Parathyroid adenoma (tissue), 2 donors: ENCODE measurements around the gene BCAR1.
"Not testable (repeated sequence)": the region's sequence is repeated elsewhere in the genome, so short reads cannot be mapped to it uniquely, and the experiment has no call there.

Source experiments
- H2AFZ ChIP-seq: fragments of 300-600 bp; sonication (generic); one replicate; pipeline ENCODE4 v1.7.0; 2017; ENCODE audit warnings: antibody characterized with exemption, mild to moderate bottlenecking
- H3K27ac ChIP-seq: fragments of 300-600 bp; sonication (generic); one replicate; pipeline ENCODE4 v1.7.0; 2017
- H3K27me3 ChIP-seq: fragments of 300-600 bp; sonication (generic); one replicate; pipeline ENCODE4 v1.7.0; 2017; ENCODE audit warnings: low read length; ENCODE audit not compliant: control insufficient read depth, insufficient read depth
- H3K36me3 ChIP-seq: fragments of 300-600 bp; sonication (generic); one replicate; pipeline ENCODE4 v1.7.0; 2017; ENCODE audit warnings: low read length; ENCODE audit not compliant: control insufficient read depth, insufficient read depth
- H3K4me1 ChIP-seq: fragments of 300-600 bp; sonication (generic); one replicate; pipeline ENCODE4 v1.7.0; 2017; ENCODE audit warnings: control low read depth
- H3K4me2 ChIP-seq: fragments of 300-600 bp; sonication (generic); one replicate; pipeline ENCODE4 v1.7.0; 2017; ENCODE audit warnings: low read length
- H3K4me3 ChIP-seq: fragments of 300-600 bp; sonication (generic); one replicate; pipeline ENCODE4 v1.7.0; 2017; ENCODE audit warnings: low read depth, low read length
- H3K79me2 ChIP-seq: fragments of 300-600 bp; sonication (generic); one replicate; pipeline ENCODE4 v1.7.0; 2017; ENCODE audit warnings: control low read depth
- H3K9ac ChIP-seq: fragments of 300-600 bp; sonication (generic); one replicate; pipeline ENCODE4 v1.7.0; 2017; ENCODE audit warnings: mild to moderate bottlenecking
- H3K9me3 ChIP-seq: fragments of 300-600 bp; sonication (generic); one replicate; pipeline ENCODE4 v1.7.0; 2017; ENCODE audit warnings: low read length; ENCODE audit not compliant: control insufficient read depth
- CTCF ChIP-seq: fragments of 300-600 bp; sonication (generic); IDR thresholded peaks from one replicate; pipeline ENCODE4 v1.7.0; 2017; ENCODE audit warnings: antibody characterized with exemption, mild to moderate bottlenecking
- donor health status: primary hyperparathyroidism.

Gene BCAR1

GRCh38 chr16:75288181-75288580, 36.8 kb upstream of the BCAR1 start:
- Histone ChIP-seq H3K4me1 (no peaks in the 10 kb centered on the region), H3K36me3 (no peaks in the 10 kb centered on the region), H3K27ac (no peak overlapping the region), H2AFZ (no peak overlapping the region), H3K4me2 (no peak overlapping the region), H3K9me3 (no peaks in the 10 kb centered on the region), H3K27me3 (no peaks in the 10 kb centered on the region), H3K9ac (no peak overlapping the region), H3K4me3 (no peak overlapping the region), H3K79me2 (no peaks in the 10 kb centered on the region)
- TF ChIP-seq CTCF: no peak

GRCh38 chr16:75287708-75288107, 36.3 kb upstream of the BCAR1 start:
- Histone ChIP-seq H3K36me3 (no peaks in the 10 kb centered on the region), H3K27me3 (no peaks in the 10 kb centered on the region), H2AFZ (no peak overlapping the region), H3K79me2 (no peaks in the 10 kb centered on the region), H3K27ac (no peak overlapping the region), H3K4me2 (no peak overlapping the region), H3K9ac (no peak overlapping the region), H3K4me3 (no peak overlapping the region), H3K4me1 (no peaks in the 10 kb centered on the region), H3K9me3 (no peaks in the 10 kb centered on the region)
- TF ChIP-seq CTCF: no peak

GRCh38 chr16:75286389-75286788, 35.0 kb upstream of the BCAR1 start:
- no peaks in the 10 kb centered on the region for H3K27me3 ChIP-seq
- H3K4me2 ChIP-seq: no peak overlapping the region
- no peak for TF ChIP-seq CTCF

GRCh38 chr16:75282466-75283281, 31.2 kb upstream of the BCAR1 start:
- Histone ChIP-seq H3K9ac (no peak overlapping the region), H3K4me3 (no peak overlapping the region), H3K27ac (no peak overlapping the region), H3K36me3 (no peaks in the 10 kb centered on the region), H3K9me3 (no peaks in the 10 kb centered on the region), H3K4me1 (peaks cover 7% of the 10 kb centered on the region), H3K4me2 (no peak overlapping the region), H2AFZ (no peak overlapping the region), H3K27me3 (no peaks in the 10 kb centered on the region), H3K79me2 (no peaks in the 10 kb centered on the region)
- no peak for TF ChIP-seq CTCF

More at GRCh38 chr16:75286389-75286788, 35.0 kb upstream of the BCAR1 start:
- Histone ChIP-seq H3K9ac (no peak overlapping the region), H3K79me2 (no peaks in the 10 kb centered on the region), H3K9me3 (no peaks in the 10 kb centered on the region), H3K4me3 (no peak overlapping the region), H2AFZ (no peak overlapping the region), H3K4me1 (no peaks in the 10 kb centered on the region), H3K27ac (no peak overlapping the region), H3K36me3 (no peaks in the 10 kb centered on the region)

GRCh38 chr16:75281826-75282225, 30.4 kb upstream of the BCAR1 start:
- peaks cover 7% of the 10 kb centered on the region for H3K4me1 ChIP-seq
- no peaks in the 10 kb centered on the region for H3K79me2 ChIP-seq
- H3K27me3 ChIP-seq: no peaks in the 10 kb centered on the region
- TF ChIP-seq CTCF: no peak
- no peaks in the 10 kb centered on the region for H3K9me3 ChIP-seq
- no peaks in the 10 kb centered on the region for H3K36me3 ChIP-seq
- no peak overlapping the region for H3K27ac ChIP-seq
- H2AFZ ChIP-seq: no peak overlapping the region
- no peak overlapping the region for H3K9ac ChIP-seq
- H3K4me2 ChIP-seq: no peak overlapping the region
- no peak overlapping the region for H3K4me3 ChIP-seq

- not testable (repeated sequence) for H3K36me3 ChIP-seq, H3K27ac ChIP-seq, H3K4me2 ChIP-seq, H3K4me1 ChIP-seq, H3K27me3 ChIP-seq, H3K4me3 ChIP-seq, H3K9me3 ChIP-seq, H3K79me2 ChIP-seq, H2AFZ ChIP-seq, H3K9ac ChIP-seq
Measured at GRCh38 chr16:75281009-75281408, 29.6 kb upstream of the BCAR1 start.
